Measurements from ENCODE around the gene DIP2C.
A peak's percentile ranks its signal among the peaks of the same experiment; 100 is the strongest.

DIP2C gene

GRCh38 chr10:614139-614711 lies 75.2 kb downstream of the DIP2C start:
- DNase-seq (ENCODE audit: low read depth in 2 of 3, low spot score in 2 of 3): no peak

GRCh38 chr10:613271-614138 lies 76.0 kb downstream of the DIP2C start:
- no peak for DNase-seq (ENCODE audit: low read depth in 2 of 3, low spot score in 2 of 3)

GRCh38 chr10:612696-613095 lies 76.8 kb downstream of the DIP2C start:
- no peak for DNase-seq (ENCODE audit: low read depth in 2 of 3, low spot score in 2 of 3)

- DNase-seq (ENCODE audit: low read depth in 2 of 3, low spot score in 2 of 3): peak in 2 of 3 experiments; percentile 3 to 32
Observed at GRCh38 chr10:610642-611305, 78.7 kb downstream of the DIP2C start.

- no peak for DNase-seq (ENCODE audit: low read depth in 2 of 3, low spot score in 2 of 3)
Observed at GRCh38 chr10:609868-610545, 79.5 kb downstream of the DIP2C start.

GRCh38 chr10:609262-609658 lies 80.2 kb downstream of the DIP2C start:
- DNase-seq (ENCODE audit: low read depth in 2 of 3, low spot score in 2 of 3): no peak

GRCh38 chr10:608331-609261 lies 80.9 kb downstream of the DIP2C start:
- DNase-seq (ENCODE audit: low read depth in 2 of 3, low spot score in 2 of 3): no peak

GRCh38 chr10:607545-608185 lies 81.8 kb downstream of the DIP2C start:
- no peak for DNase-seq (ENCODE audit: low read depth in 2 of 3, low spot score in 2 of 3)

GRCh38 chr10:606762-607544 lies 82.5 kb downstream of the DIP2C start:
- DNase-seq (ENCODE audit: low read depth in 2 of 3, low spot score in 2 of 3): no peak

GRCh38 chr10:605632-606325 lies 83.7 kb downstream of the DIP2C start:
- no peak for DNase-seq (ENCODE audit: low read depth in 2 of 3, low spot score in 2 of 3)

- DNase-seq (ENCODE audit: low read depth in 2 of 3, low spot score in 2 of 3): no peak
Observed at GRCh38 chr10:604716-605631, 84.5 kb downstream of the DIP2C start.

GRCh38 chr10:603745-604144 lies 85.7 kb downstream of the DIP2C start:
- no peak for DNase-seq (ENCODE audit: low read depth in 2 of 3, low spot score in 2 of 3)

GRCh38 chr10:602391-603005 lies 87.0 kb downstream of the DIP2C start:
- no peak for DNase-seq (ENCODE audit: low read depth in 2 of 3, low spot score in 2 of 3)

- DNase-seq (ENCODE audit: low read depth in 2 of 3, low spot score in 2 of 3): no peak
Observed at GRCh38 chr10:601660-601963, 87.9 kb downstream of the DIP2C start.

- DNase-seq (ENCODE audit: low read depth in 2 of 3, low spot score in 2 of 3): no peak
Observed at GRCh38 chr10:600876-601659, 88.4 kb downstream of the DIP2C start.

- no peak for DNase-seq (ENCODE audit: low read depth in 2 of 3, low spot score in 2 of 3)
Observed at GRCh38 chr10:600234-600633, 89.2 kb downstream of the DIP2C start.

- DNase-seq (ENCODE audit: low read depth in 2 of 3, low spot score in 2 of 3): no peak
Observed at GRCh38 chr10:599767-600166, 89.7 kb downstream of the DIP2C start.
